SK-N-SH (cell line): ENCODE measurements around the gene HIRA. TPM values are rescaled to one million over a fixed set of nuclear protein-coding genes. Genes with fewer than 3 reads are reported as not detected.

Experiments
- CTCF ChIA-PET: fragments of 300-600, 350-600 bp; formaldehyde crosslinking; extraction: SDS; loops from one replicate; lab custom pipeline; 2021; lab: Yijun Ruan, JAX
- POLR2A ChIA-PET: fragments of 350-600 bp; sonication (Branson Sonifier 250); formaldehyde crosslinking; extraction: SDS; loops from one replicate; lab custom pipeline; 2020; ENCODE audit warnings: antibody characterized with exemption, inconsistent platforms; lab: Yijun Ruan, JAX
- DNase-seq: peaks from one replicate; pipeline ENCODE4 v3.0.0; 2012
- H2AFZ ChIP-seq: fragments of 200-600 bp; sonication (generic); 2 replicates; pipeline ENCODE4 v1.8.1; 2016; ENCODE audit warnings: antibody characterized with exemption, mild to moderate bottlenecking, low read depth
- H3F3A ChIP-seq: fragments of 200-600 bp; sonication (generic); replicated peaks from 2 replicates; pipeline ENCODE3; 2016; ENCODE audit warnings: antibody characterized with exemption, mild to moderate bottlenecking; ENCODE audit not compliant: insufficient read depth
- H3K27ac ChIP-seq, 2 experiments: fragments of 200-500 bp in 1 of 2; fragments of 200-600 bp in 1 of 2; sonication (Bioruptor generic) in 1 of 2; sonication (generic), shearing (Covaris generic) in 1 of 2; 2 replicates each; pipeline versions ENCODE4 v1.5.1 to v1.6.1; 2014 to 2016; ENCODE audit warnings: low read depth in 2 of 2, inconsistent platforms in 1 of 2, low read length in 1 of 2, mild to moderate bottlenecking in 1 of 2, mixed read lengths in 1 of 2
- H3K27me3 ChIP-seq: fragments of 200-600 bp; sonication (generic), shearing (Covaris generic); 2 replicates; pipeline ENCODE4 v1.6.1; 2016; ENCODE audit warnings: mixed run types; ENCODE audit not compliant: insufficient read depth
- H3K36me3 ChIP-seq, 2 experiments: fragments of 200-500 bp in 1 of 2; fragments of 200-600 bp in 1 of 2; sonication (Bioruptor generic) in 1 of 2; sonication (generic) in 1 of 2; replicated peaks in 1 of 2; 2 replicates each; pipeline versions ENCODE3 to v1.5.1; 2014 to 2016; ENCODE audit warnings: low read length in 1 of 2, mild to moderate bottlenecking in 1 of 2; ENCODE audit not compliant: insufficient read depth in 2 of 2, control insufficient read depth in 1 of 2
- H3K4me1 ChIP-seq, 2 experiments: fragments of 200-500 bp in 1 of 2; fragments of 200-600 bp in 1 of 2; sonication (Bioruptor generic) in 1 of 2; sonication (generic), shearing (Covaris generic) in 1 of 2; 2 replicates each; pipeline versions ENCODE4 v1.5.1 to v1.6.1; 2014 to 2016; ENCODE audit warnings: low read depth in 1 of 2, low read length in 1 of 2, mixed run types in 1 of 2; ENCODE audit not compliant: insufficient read depth in 2 of 2, control insufficient read depth in 1 of 2
- H3K4me2 ChIP-seq: fragments of 200-600 bp; sonication (generic), shearing (Covaris generic); 2 replicates; pipeline ENCODE4 v1.6.1; 2017; ENCODE audit warnings: mixed run types
- H3K4me3 ChIP-seq, 2 experiments: fragments of 200-500 bp in 1 of 2; fragments of 200-600 bp in 1 of 2; sonication (Bioruptor generic) in 1 of 2; sonication (generic), shearing (Covaris generic) in 1 of 2; 2 replicates each; pipeline versions ENCODE4 v1.5.1 to v1.8.1; 2014 to 2016; ENCODE audit warnings: low read depth in 2 of 2, inconsistent platforms in 1 of 2, low read length in 1 of 2, mild to moderate bottlenecking in 1 of 2, mixed read lengths in 1 of 2, moderate library complexity in 1 of 2
- H3K79me2 ChIP-seq: fragments of 200-600 bp; sonication (generic); 2 replicates; pipeline ENCODE4 v1.8.1; 2017; ENCODE audit warnings: mild to moderate bottlenecking; ENCODE audit not compliant: insufficient read depth
- H3K9ac ChIP-seq: fragments of 200-600 bp; sonication (generic); 2 replicates; pipeline ENCODE4 v1.6.1; 2017; ENCODE audit warnings: mixed run types
- H3K9me2 ChIP-seq: fragments of 200-600 bp; sonication (generic); 2 replicates; pipeline ENCODE4 v1.6.1; 2017; ENCODE audit warnings: mixed run types
- H3K9me3 ChIP-seq: fragments of 200-600 bp; sonication (generic); 2 replicates; pipeline ENCODE4 v1.6.1; 2017; ENCODE audit warnings: mixed run types, mild to moderate bottlenecking, moderate library complexity
- H4K20me1 ChIP-seq: fragments of 200-600 bp; sonication (generic); 2 replicates; pipeline ENCODE4 v1.6.1; 2017; ENCODE audit warnings: mild to moderate bottlenecking, mixed run types; ENCODE audit not compliant: insufficient read depth
- CTCF ChIP-seq: fragments of 200-600 bp; sonication (generic); IDR thresholded peaks from 2 replicates; pipeline ENCODE4 v1.6.1; 2017; ENCODE audit warnings: antibody characterized with exemption, mild to moderate bottlenecking, moderate library complexity
- FOSL2 ChIP-seq: IDR thresholded peaks from 2 replicates; pipeline ENCODE4 v1.4.0; 2012; ENCODE audit warnings: low read depth, mild to moderate bottlenecking, moderate library complexity, borderline replicate concordance
- FOXM1 ChIP-seq: IDR thresholded peaks from 2 replicates; pipeline ENCODE4 v1.4.0; 2012; ENCODE audit warnings: low read depth, mild to moderate bottlenecking
- JUND ChIP-seq: IDR thresholded peaks from 2 replicates; pipeline ENCODE4 v1.4.0; 2012
- NRF1 ChIP-seq: IDR thresholded peaks from 2 replicates; pipeline ENCODE4 v1.6.1; 2012; ENCODE audit warnings: low read depth, mild to moderate bottlenecking, low read length
- SMC3 ChIP-seq: IDR thresholded peaks from 2 replicates; pipeline ENCODE4 v1.6.1; 2012; ENCODE audit warnings: low read depth, low read length, improper control_type of control experiment
- TCF12 ChIP-seq: IDR thresholded peaks from 2 replicates; pipeline ENCODE4 v1.4.0; 2012
- TEAD4 ChIP-seq: IDR thresholded peaks from 2 replicates; pipeline ENCODE4 v1.4.0; 2012; ENCODE audit warnings: mild to moderate bottlenecking, borderline replicate concordance; ENCODE audit not compliant: insufficient read depth
- WGBS: methylation state at CpG from one replicate; pipeline ENCODE4 v1.1.6; 2017; ENCODE audit warnings: low lambda C conversion rate; 5-methylcytosine and 5-hydroxymethylcytosine counted together
- polyA plus RNA-seq, 3 experiments: library from polyadenylated mRNA; depleted of rRNA; stranded (reverse); fragments of >200 nt; gene quantifications; 2 replicates each; pipeline ENCODE4 v1.2.3, GENCODE V29; 2012
- TF ChIP-seq, protein P1 (sequence below): IDR thresholded peaks from 2 replicates; pipeline ENCODE4; 2012

HIRA gene
- polyA plus RNA-seq, 1 of the 3 experiments (the other 2 are of a cell fraction) = 21.0 TPM

DNA sequence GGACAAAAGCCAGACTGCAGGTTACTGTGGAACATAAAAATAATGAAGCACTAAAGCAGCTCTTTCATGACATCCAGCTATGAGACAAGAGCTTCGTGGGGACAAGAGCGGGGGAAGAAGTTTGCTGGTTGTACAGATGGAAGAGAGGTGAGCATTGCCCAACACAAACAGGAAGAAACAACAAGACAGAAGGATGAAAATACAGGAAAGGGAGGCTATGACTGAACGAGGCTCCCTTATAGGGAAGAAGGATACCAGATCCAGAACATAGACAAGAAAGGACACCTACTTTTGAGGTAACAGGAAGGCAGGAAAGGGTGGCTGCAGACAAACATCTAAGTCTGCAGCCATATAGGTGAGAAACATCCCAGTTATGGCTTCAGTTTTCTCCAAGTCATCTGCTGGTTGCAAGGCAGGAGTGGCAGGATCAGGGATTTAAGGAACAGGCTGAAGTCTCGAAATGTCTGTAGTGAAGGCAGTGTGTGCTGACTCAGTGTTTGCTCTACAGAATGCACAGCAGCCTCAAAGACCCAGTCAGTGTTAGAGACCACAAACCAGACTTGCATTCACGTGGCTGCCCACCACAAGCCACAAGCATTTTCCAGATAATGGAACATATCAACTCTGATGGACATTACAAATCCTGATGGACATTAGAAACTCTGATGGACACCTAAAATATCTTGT lies 141.9 kb downstream of the HIRA start:
- H3K27ac ChIP-seq = peak overlapping the region in 1 of 2 experiments; percentile 3; a peak in 1 of 4 replicates
- peaks cover 34% of the 10 kb centered on the region; the same call in 1 of the 2 replicates for H3K79me2 ChIP-seq
- no peaks in the 10 kb centered on the region for H3K9me2 ChIP-seq
- peaks cover 19% of the 10 kb centered on the region for H3F3A ChIP-seq
- H2AFZ ChIP-seq = no peak overlapping the region
- no peaks in the 10 kb centered on the region for H3K36me3 ChIP-seq
- H4K20me1 ChIP-seq = no peaks in the 10 kb centered on the region
- TF ChIP-seq SMC3 = no peak
- TF ChIP-seq JUND = no peak
- TF ChIP-seq TCF12 = peak; percentile 17; the same call in 1 of the 2 replicates
- TF ChIP-seq NRF1 = no peak
- TF ChIP-seq, protein P1, sequence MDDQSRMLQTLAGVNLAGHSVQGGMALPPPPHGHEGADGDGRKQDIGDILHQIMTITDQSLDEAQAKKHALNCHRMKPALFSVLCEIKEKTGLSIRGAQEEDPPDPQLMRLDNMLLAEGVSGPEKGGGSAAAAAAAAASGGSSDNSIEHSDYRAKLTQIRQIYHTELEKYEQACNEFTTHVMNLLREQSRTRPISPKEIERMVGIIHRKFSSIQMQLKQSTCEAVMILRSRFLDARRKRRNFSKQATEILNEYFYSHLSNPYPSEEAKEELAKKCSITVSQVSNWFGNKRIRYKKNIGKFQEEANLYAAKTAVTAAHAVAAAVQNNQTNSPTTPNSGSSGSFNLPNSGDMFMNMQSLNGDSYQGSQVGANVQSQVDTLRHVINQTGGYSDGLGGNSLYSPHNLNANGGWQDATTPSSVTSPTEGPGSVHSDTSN = peak; percentile 41; the same call in 1 of the 2 replicates
- TF ChIP-seq, all 33 proteins: peak for 2
- ChIA-PET POLR2A (no interaction called here), CTCF (interaction anchor here (1.1 to 2.5 kb wide), 2 partner anchors 11 to 111 kb away, joined by 3 to 7 read pairs; partner anchors contain the start of gene SLC25A1)
- H3K9ac ChIP-seq = no peak overlapping the region
- DNase-seq = no peak
- H3K9me3 ChIP-seq = no peaks in the 10 kb centered on the region
- WGBS = 83% methylated on average over 4 of the region's 5 CpGs
- H3K27me3 ChIP-seq = no peaks in the 10 kb centered on the region
- H3K4me2 ChIP-seq = peak overlapping the region; percentile 87
- no peak overlapping the region; a peak in 1 of 4 replicates for H3K4me3 ChIP-seq
- H3K4me1 ChIP-seq = peaks cover 14 to 32% of the 10 kb centered on the region in 2 experiments

GRCh38 chr22:19287889-19288288 lies 143.6 kb downstream of the HIRA start:
- no peak for DNase-seq
- Histone ChIP-seq H3K4me1 (peaks cover 14 to 32% of the 10 kb centered on the region in 2 experiments), H3K4me2 (peak overlapping the region; percentile 51; the same call in 1 of the 2 replicates), H2AFZ (no peak overlapping the region), H3K9me2 (no peaks in the 10 kb centered on the region), H3F3A (peaks cover 19% of the 10 kb centered on the region), H3K4me3 (no peak overlapping the region), H3K9ac (0 out of 2 replicates have a peak overlapping the region, but pooled peaks have one; percentile 2), H3K9me3 (no peaks in the 10 kb centered on the region), H3K36me3 (no peaks in the 10 kb centered on the region), H3K79me2 (peaks cover 44% of the 10 kb centered on the region; the same call in 1 of the 2 replicates), H3K27me3 (no peaks in the 10 kb centered on the region), H4K20me1 (no peaks in the 10 kb centered on the region), H3K27ac (peak overlapping the region in 1 of 2 experiments; percentile 22; a peak in 1 of 4 replicates)
- 20% methylated on average over 4 of the region's 4 CpGs for WGBS
- CTCF ChIA-PET = interaction anchor here (0.7 to 2.3 kb wide), 5 partner anchors 86 to 342 kb away, joined by 3 to 10 read pairs (median 3); partner anchors contain the start of genes ESS2 and SLC25A1
- POLR2A ChIA-PET = no interaction called here
- TF ChIP-seq CTCF = no peak
- peak; percentile 51 for TF ChIP-seq JUND
- no peak for TF ChIP-seq FOXM1
- 0 out of 2 replicates have a peak, but pooled peaks have one; percentile 24 for TF ChIP-seq TEAD4
- TF ChIP-seq, protein P1 = 0 out of 2 replicates have a peak, but pooled peaks have one; percentile 19
- TF ChIP-seq TCF12 = peak; percentile 43; the same call in 1 of the 2 replicates
- TF ChIP-seq FOSL2 = peak; percentile 33; the same call in 1 of the 2 replicates
